NCI-H1417 treated with DMSO at 0.1 percent for 48 hours (cell line): ENCODE measurements around the gene OGA.

ENCODE experiments used
- DNase-seq: peaks from one replicate; lab custom pipeline; 2025; lab: John Stamatoyannopoulos, UW

OGA gene

GRCh38 chr10:101818119-101818871 lies at the start of gene OGA:
Gene OGA, minus strand, starts transcription at chr10:101818444. Its CDS starts 422 bp downstream, at chr10:101818022.
- peak; percentile 89 for DNase-seq

GRCh38 chr10:101867931-101868330 lies 49.7 kb upstream of the OGA start:
- no peak for DNase-seq

GRCh38 chr10:101859530-101859929 lies 41.3 kb upstream of the OGA start:
- no peak for DNase-seq

- no peak for DNase-seq
These were observed 40.7 kb upstream of the OGA start for GRCh38 chr10:101858723-101859500.

- no peak for DNase-seq
These were observed 39.7 kb upstream of the OGA start for GRCh38 chr10:101857802-101858476.

GRCh38 chr10:101856626-101857025 lies 38.4 kb upstream of the OGA start:
- DNase-seq: no peak

- DNase-seq: no peak
These were observed 33.3 kb upstream of the OGA start for GRCh38 chr10:101851411-101852116.

- DNase-seq: no peak
These were observed 32.5 kb upstream of the OGA start for GRCh38 chr10:101850749-101851148.

GRCh38 chr10:101848894-101849351 lies 30.7 kb upstream of the OGA start:
- no peak for DNase-seq

GRCh38 chr10:101848408-101848807 lies 30.2 kb upstream of the OGA start:
- no peak for DNase-seq

- DNase-seq: no peak
These were observed 27.6 kb upstream of the OGA start for GRCh38 chr10:101845893-101846292.

- DNase-seq: no peak
These were observed 25.1 kb upstream of the OGA start, which contains the start of gene KCNIP2 for GRCh38 chr10:101843032-101844021. Gene KCNIP2, minus strand, starts transcription at chr10:101843800. Its CDS starts 232 bp downstream, at chr10:101843568.

GRCh38 chr10:101841826-101842225 lies 23.6 kb upstream of the OGA start:
- DNase-seq: no peak

GRCh38 chr10:101840741-101841453 lies 22.7 kb upstream of the OGA start:
- no peak for DNase-seq

- DNase-seq: no peak
These were observed 21.9 kb upstream of the OGA start for GRCh38 chr10:101840102-101840684.

GRCh38 chr10:101839416-101840063 lies 21.3 kb upstream of the OGA start:
- DNase-seq: no peak

GRCh38 chr10:101839002-101839401 lies 20.8 kb upstream of the OGA start:
- no peak for DNase-seq

GRCh38 chr10:101838416-101838970 lies 20.2 kb upstream of the OGA start:
- no peak for DNase-seq

- DNase-seq: no peak
These were observed 19.5 kb upstream of the OGA start for GRCh38 chr10:101837748-101838147.
